GM12878 (cell line): ENCODE data around the gene FLAD1. TPM values are rescaled to one million over a fixed set of nuclear protein-coding genes. Genes with fewer than 3 reads are reported as not detected.

ENCODE experiments used
- BCL11A ChIP-seq: IDR thresholded peaks from 2 replicates; pipeline ENCODE4 v1.6.1; 2011; ENCODE audit warnings: low read depth, low read length
- BCL3 ChIP-seq: IDR thresholded peaks from 2 replicates; pipeline ENCODE4 v1.6.1; 2011; ENCODE audit warnings: borderline replicate concordance, low read depth, mild to moderate bottlenecking, moderate library complexity, low read length; ENCODE audit not compliant: insufficient read depth, poor library complexity, severe bottlenecking
- BHLHE40 ChIP-seq, 2 experiments: fragments of 450-650 bp in 1 of 2; IDR thresholded peaks; 2 replicates each; pipeline ENCODE4 v1.6.1; 2011 to 2017; ENCODE audit warnings: low read depth in 2 of 2, borderline replicate concordance in 1 of 2, improper control_type of control experiment in 1 of 2, low read length in 1 of 2, mild to moderate bottlenecking in 1 of 2
- BRCA1 ChIP-seq: IDR thresholded peaks from 2 replicates; pipeline ENCODE4 v1.6.1; 2011; ENCODE audit warnings: low read depth, low read length, improper control_type of control experiment
- CUX1 ChIP-seq: IDR thresholded peaks from 2 replicates; pipeline ENCODE4 v1.6.1; 2012; ENCODE audit warnings: improper control_type of control experiment, low read depth, low read length; ENCODE audit not compliant: insufficient replicate concordance
- ESRRA ChIP-seq: IDR thresholded peaks from 2 replicates; pipeline ENCODE4 v1.6.1; 2012; ENCODE audit warnings: mild to moderate bottlenecking, low read length, improper control_type of control experiment
- KLF5 ChIP-seq: fragments of 450-650 bp; IDR thresholded peaks from 2 replicates; pipeline ENCODE4 v1.6.1; 2014; ENCODE audit warnings: mild to moderate bottlenecking; ENCODE audit not compliant: partially characterized antibody
- MTA3 ChIP-seq: IDR thresholded peaks from 2 replicates; pipeline ENCODE4 v1.6.1; 2012; ENCODE audit warnings: low read length, inconsistent platforms, borderline replicate concordance
- MXI1 ChIP-seq: fragments of 150-350 bp; IDR thresholded peaks from 2 replicates; pipeline ENCODE4 v1.6.1; 2011; ENCODE audit warnings: low read depth, mild to moderate bottlenecking, inconsistent platforms, low read length, improper control_type of control experiment
- MYC ChIP-seq: IDR thresholded peaks from 2 replicates; pipeline ENCODE4 v1.6.1; 2011; ENCODE audit warnings: mild to moderate bottlenecking, low read length, moderate library complexity, inconsistent platforms; ENCODE audit not compliant: insufficient read depth, insufficient replicate concordance, insufficient read length, severe bottlenecking
- NFYB ChIP-seq: IDR thresholded peaks from 2 replicates; pipeline ENCODE4 v1.6.1; 2011; ENCODE audit warnings: low read depth, mild to moderate bottlenecking, low read length, improper control_type of control experiment, moderate library complexity; ENCODE audit not compliant: insufficient read depth
- POLR2AphosphoS2 ChIP-seq: IDR thresholded peaks from 2 replicates; pipeline ENCODE4 v1.6.1; 2011; ENCODE audit warnings: low read depth, mild to moderate bottlenecking, low read length, improper control_type of control experiment, moderate library complexity
- RBBP5 ChIP-seq: fragments of 200-600 bp; sonication (generic); conservative IDR thresholded peaks from 2 replicates; pipeline ENCODE4 v1.6.1; 2016
- TCF3 ChIP-seq: IDR thresholded peaks from 2 replicates; pipeline ENCODE4 v1.6.1; 2012; ENCODE audit warnings: low read depth, mild to moderate bottlenecking, low read length, borderline replicate concordance; ENCODE audit not compliant: insufficient read depth
- ZBED1 ChIP-seq: IDR thresholded peaks from 2 replicates; pipeline ENCODE4 v1.6.1; 2016; ENCODE audit warnings: borderline replicate concordance
- ZNF24 ChIP-seq: fragments of 450-650 bp; IDR thresholded peaks from 2 replicates; pipeline ENCODE4 v1.6.1; 2017; ENCODE audit warnings: antibody characterized with exemption, mild to moderate bottlenecking
- ZSCAN29 ChIP-seq: fragments of 450-650 bp; IDR thresholded peaks from 2 replicates; pipeline ENCODE4 v1.6.1; 2017; ENCODE audit warnings: mild to moderate bottlenecking, moderate library complexity
- polyA plus RNA-seq, 11 experiments: library from polyadenylated mRNA; depleted of rRNA in 4 of 11; unstranded in 6 of 11; stranded (reverse) in 5 of 11; fragments of >200 nt; fragmentation: Nextera tagmentation in 4 of 11; fragmentation: Illumina TruSeq in 1 of 11; extraction: Ambion mirVana in 4 of 11; extraction: Trizol in 1 of 11; gene quantifications; 1 replicate in 1 of 11; 2 replicates in 10 of 11; pipeline versions ENCODE4 v1.2.1 to v1.2.3, GENCODE V29; 2011 to 2016; ENCODE audit warnings: inconsistent platforms in 2 of 11, missing spikeins in 2 of 11, low read depth in 1 of 11
- total RNA-seq, 4 experiments: library from RNA; depleted of rRNA in 3 of 4; stranded (reverse); fragments of >200 nt in 3 of 4; fragmentation: Illumina TruSeq in 1 of 4; extraction: Trizol in 1 of 4; gene quantifications; 2 replicates each; pipeline versions ENCODE4 v1.2.1 to v1.2.3, GENCODE V29; 2013 to 2021
- TF ChIP-seq, protein P1 (sequence below): fragments of 450-650 bp; IDR thresholded peaks from 2 replicates; pipeline ENCODE4 v1.6.1; 2016; ENCODE audit warnings: mild to moderate bottlenecking, moderate library complexity, borderline replicate concordance

FLAD1 gene
- total and polyA plus RNA-seq, 10 of the 15 experiments (the other 5 are each of a cell fraction or from before 2014, with no cell fraction given), result 22.9 to 93.4 (median 56.6) TPM

- TF ChIP-seq NFYB (no peak), TCF3 (peak; percentile 65; the same call in 1 of the 2 replicates), BCL11A (no peak), ESRRA (peak; percentile 31; the same call in 1 of the 2 replicates), BRCA1 (no peak), KLF5 (no peak), MYC (no peak), MTA3 (no peak), POLR2AphosphoS2 (peak; percentile 62), MXI1 (peak; percentile 51; the same call in 1 of the 2 replicates), ZNF24 (peak; percentile 37; the same call in 1 of the 2 replicates), BHLHE40 (IDR thresholded peaks at IDR 0.05; ENCODE audit: borderline replicate concordance in 1 of 2, low read depth in 2 of 2, low read length in 1 of 2) (peak; percentile 34 to 60; a peak in 3 of 4 replicates), RBBP5 (no peak), BCL3 (no peak), ZSCAN29 (peak; percentile 54; the same call in 1 of the 2 replicates), CUX1 (no peak), ZBED1 (no peak)
- TF ChIP-seq, protein P1, sequence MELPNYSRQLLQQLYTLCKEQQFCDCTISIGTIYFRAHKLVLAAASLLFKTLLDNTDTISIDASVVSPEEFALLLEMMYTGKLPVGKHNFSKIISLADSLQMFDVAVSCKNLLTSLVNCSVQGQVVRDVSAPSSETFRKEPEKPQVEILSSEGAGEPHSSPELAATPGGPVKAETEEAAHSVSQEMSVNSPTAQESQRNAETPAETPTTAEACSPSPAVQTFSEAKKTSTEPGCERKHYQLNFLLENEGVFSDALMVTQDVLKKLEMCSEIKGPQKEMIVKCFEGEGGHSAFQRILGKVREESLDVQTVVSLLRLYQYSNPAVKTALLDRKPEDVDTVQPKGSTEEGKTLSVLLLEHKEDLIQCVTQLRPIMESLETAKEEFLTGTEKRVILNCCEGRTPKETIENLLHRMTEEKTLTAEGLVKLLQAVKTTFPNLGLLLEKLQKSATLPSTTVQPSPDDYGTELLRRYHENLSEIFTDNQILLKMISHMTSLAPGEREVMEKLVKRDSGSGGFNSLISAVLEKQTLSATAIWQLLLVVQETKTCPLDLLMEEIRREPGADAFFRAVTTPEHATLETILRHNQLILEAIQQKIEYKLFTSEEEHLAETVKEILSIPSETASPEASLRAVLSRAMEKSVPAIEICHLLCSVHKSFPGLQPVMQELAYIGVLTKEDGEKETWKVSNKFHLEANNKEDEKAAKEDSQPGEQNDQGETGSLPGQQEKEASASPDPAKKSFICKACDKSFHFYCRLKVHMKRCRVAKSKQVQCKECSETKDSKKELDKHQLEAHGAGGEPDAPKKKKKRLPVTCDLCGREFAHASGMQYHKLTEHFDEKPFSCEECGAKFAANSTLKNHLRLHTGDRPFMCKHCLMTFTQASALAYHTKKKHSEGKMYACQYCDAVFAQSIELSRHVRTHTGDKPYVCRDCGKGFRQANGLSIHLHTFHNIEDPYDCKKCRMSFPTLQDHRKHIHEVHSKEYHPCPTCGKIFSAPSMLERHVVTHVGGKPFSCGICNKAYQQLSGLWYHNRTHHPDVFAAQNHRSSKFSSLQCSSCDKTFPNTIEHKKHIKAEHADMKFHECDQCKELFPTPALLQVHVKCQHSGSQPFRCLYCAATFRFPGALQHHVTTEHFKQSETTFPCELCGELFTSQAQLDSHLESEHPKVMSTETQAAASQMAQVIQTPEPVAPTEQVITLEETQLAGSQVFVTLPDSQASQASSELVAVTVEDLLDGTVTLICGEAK, result no peak
Measured at GRCh38 chr1:155017041-155017945, 34.1 kb downstream of the FLAD1 start (continued).
